Ammon's horn (tissue), 1 donor: ENCODE measurements around the gene PMEPA1.

Source experiments
- DNase-seq: peaks from one replicate; pipeline ENCODE4 v3.0.0-alpha.2; 2016; ENCODE audit warnings: low spot score

The PMEPA1 gene

GRCh38 chr20:57621421-57622200 lies 88.2 kb downstream of the PMEPA1 start:
- no peak for DNase-seq

- no peak for DNase-seq
Measured at GRCh38 chr20:57620999-57621398, 88.8 kb downstream of the PMEPA1 start.

GRCh38 chr20:57620274-57620990 lies 89.4 kb downstream of the PMEPA1 start, which contains the start of gene ZBP1:
TSS of gene ZBP1 (minus strand) at chr20:57620426. CDS start at chr20:57620295, 131 bp downstream.
- DNase-seq: no peak

GRCh38 chr20:57619051-57619831 lies 90.6 kb downstream of the PMEPA1 start:
- no peak for DNase-seq

- DNase-seq: no peak
Measured at GRCh38 chr20:57618764-57619050, 91.1 kb downstream of the PMEPA1 start.

GRCh38 chr20:57618091-57618763 lies 91.6 kb downstream of the PMEPA1 start:
- no peak for DNase-seq

- DNase-seq: no peak
Measured at GRCh38 chr20:57617079-57617795, 92.6 kb downstream of the PMEPA1 start.

GRCh38 chr20:57616143-57616951 lies 93.5 kb downstream of the PMEPA1 start:
- DNase-seq: no peak

GRCh38 chr20:57615445-57615811 lies 94.4 kb downstream of the PMEPA1 start:
- no peak for DNase-seq

- no peak for DNase-seq
Measured at GRCh38 chr20:57614490-57615444, 95.0 kb downstream of the PMEPA1 start.

GRCh38 chr20:57613481-57613921 lies 96.3 kb downstream of the PMEPA1 start:
- no peak for DNase-seq

- no peak for DNase-seq
Measured at GRCh38 chr20:57612916-57613315, 96.9 kb downstream of the PMEPA1 start.

GRCh38 chr20:57612436-57612835 lies 97.4 kb downstream of the PMEPA1 start:
- DNase-seq: no peak

- DNase-seq: peak; percentile 38
Measured at GRCh38 chr20:57611586-57612311, 98.1 kb downstream of the PMEPA1 start.

GRCh38 chr20:57610261-57610952 lies 99.4 kb downstream of the PMEPA1 start:
- DNase-seq: no peak

- no peak for DNase-seq
Measured at GRCh38 chr20:57609842-57610167, 100.0 kb downstream of the PMEPA1 start.

GRCh38 chr20:57609086-57609841 lies 100.6 kb downstream of the PMEPA1 start:
- no peak for DNase-seq

- DNase-seq: no peak
Measured at GRCh38 chr20:57608516-57608915, 101.3 kb downstream of the PMEPA1 start.
